Activated CD4-positive, alpha-beta memory T cell treated with anti-CD3 and anti-CD28 coated beads, Interleukin-2, amount 10 ng/mL, durations not matched to agents 7 days and 5 days (primary cell): ENCODE measurements around the gene TFEC. TPM values are rescaled to one million over a fixed set of nuclear protein-coding genes. Genes with fewer than 3 reads are reported as not detected.
"Not testable (repeated sequence)": the region's sequence is repeated elsewhere in the genome, so short reads cannot be mapped to it uniquely, and the experiment has no call there.

Experiments
- CTCF ChIA-PET: fragments of 350-600 bp; sonication (Branson Sonifier 250); formaldehyde crosslinking; loops from one replicate; lab custom pipeline; 2021; ENCODE audit warnings: antibody characterized with exemption, inconsistent platforms; lab: Charles Lee
- POLR2A ChIA-PET: fragments of 350-600 bp; sonication (Branson Sonifier 250); formaldehyde crosslinking; loops from one replicate; lab custom pipeline; 2021; ENCODE audit warnings: antibody characterized with exemption; lab: Charles Lee
- DNase-seq: peaks from one replicate; pipeline ENCODE4 v3.0.0-alpha.2; 2020
- H3K27ac Mint-ChIP-seq: one replicate; pipeline ENCODE4 v1.8.0; 2021; ENCODE audit warnings: mild to moderate bottlenecking, mixed read lengths
- H3K27me3 Mint-ChIP-seq: one replicate; pipeline ENCODE4 v1.8.0; 2021; ENCODE audit warnings: mixed read lengths
- H3K36me3 Mint-ChIP-seq: one replicate; pipeline ENCODE4 v1.8.0; 2021; ENCODE audit warnings: low read depth, mixed read lengths
- H3K4me1 Mint-ChIP-seq: one replicate; pipeline ENCODE4 v1.8.0; 2021; ENCODE audit warnings: mixed read lengths
- H3K4me3 Mint-ChIP-seq: one replicate; pipeline ENCODE4 v1.8.0; 2021; ENCODE audit warnings: mild to moderate bottlenecking, mixed read lengths
- H3K9me3 Mint-ChIP-seq: one replicate; pipeline ENCODE4 v1.8.0; 2021; ENCODE audit warnings: mixed read lengths
- total RNA-seq, 2 experiments: library from RNA; stranded (reverse); gene quantifications; one replicate each; pipeline ENCODE4 v1.2.3, GENCODE V29; 2021

The TFEC gene
- total RNA-seq, 2 experiments from 2014 or later, result 0.05 to 0.28 TPM

DNA sequence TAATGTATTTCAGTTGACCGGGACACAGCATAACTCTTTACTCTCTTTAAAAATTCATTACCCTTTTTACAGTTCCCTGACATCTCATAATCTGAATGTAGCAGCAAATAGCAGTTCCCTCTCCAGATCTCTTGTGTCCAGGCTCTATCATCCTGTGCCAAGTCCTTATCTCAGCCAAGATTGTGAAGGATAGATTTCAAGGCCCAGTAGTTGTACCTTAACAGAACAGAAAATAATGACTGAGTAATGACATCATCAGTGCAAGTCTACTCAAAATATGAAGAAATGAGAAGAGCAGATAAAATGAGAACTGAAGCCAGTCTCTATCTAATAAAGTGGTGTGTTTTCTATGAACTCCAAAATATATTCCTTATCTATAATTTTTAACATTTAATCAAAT is 92.6 kb downstream of the TFEC start:
- POLR2A ChIA-PET, result no interaction called here
- Mint-ChIP-seq H3K27me3 (no peaks in the 10 kb centered on the region), H3K9me3 (no peaks in the 10 kb centered on the region), H3K4me1 (no peaks in the 10 kb centered on the region), H3K4me3 (no peak overlapping the region), H3K36me3 (no peaks in the 10 kb centered on the region), H3K27ac (no peak overlapping the region)
- DNase-seq, result no peak
- CTCF ChIA-PET, result no interaction called here

DNA sequence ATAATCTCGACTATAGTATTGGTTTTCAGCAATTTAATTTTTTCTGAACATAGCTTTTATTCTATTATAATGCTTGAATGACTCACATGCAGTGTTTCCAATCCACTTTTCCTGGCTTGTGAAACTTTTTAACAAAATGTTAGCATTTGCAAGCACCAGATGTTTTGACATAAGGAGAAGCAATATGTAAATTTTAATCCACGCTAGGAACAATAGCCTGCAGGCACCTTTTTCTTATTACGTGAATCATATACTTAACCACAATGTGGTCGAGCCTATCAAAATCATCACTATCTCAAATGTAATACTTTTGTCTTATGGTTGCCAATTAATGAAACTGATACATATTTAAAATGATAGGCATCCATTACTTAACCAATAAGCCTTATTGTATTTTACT is 97.1 kb downstream of the TFEC start:
- H3K4me3 Mint-ChIP-seq, result no peak overlapping the region
- ChIA-PET POLR2A (no interaction called here), CTCF (no interaction called here)
- no peaks in the 10 kb centered on the region for H3K4me1 Mint-ChIP-seq
- H3K27me3 Mint-ChIP-seq, result no peaks in the 10 kb centered on the region
- DNase-seq, result no peak
- no peaks in the 10 kb centered on the region for H3K36me3 Mint-ChIP-seq
- H3K27ac Mint-ChIP-seq, result no peak overlapping the region
- H3K9me3 Mint-ChIP-seq, result no peaks in the 10 kb centered on the region

DNA sequence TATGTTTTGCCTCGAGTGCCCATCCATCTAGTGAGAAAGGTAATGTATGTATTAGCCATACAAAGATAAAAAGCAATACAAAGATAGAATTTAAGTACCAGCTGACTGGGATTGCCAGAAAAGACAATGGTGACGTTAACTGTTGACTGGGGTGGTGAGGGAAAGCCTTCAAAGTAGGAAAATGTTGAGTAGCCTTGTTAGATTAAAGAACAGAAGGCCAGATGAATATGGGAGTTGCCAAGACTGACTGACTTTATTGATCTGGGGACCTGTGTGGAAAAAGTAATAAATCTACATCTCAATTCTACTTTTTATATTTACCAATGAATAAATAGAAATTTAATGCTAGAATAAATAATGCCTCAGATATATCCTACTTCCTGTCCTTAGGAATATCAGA is 97.7 kb downstream of the TFEC start:
- CTCF ChIA-PET, result no interaction called here
- no peaks in the 10 kb centered on the region for H3K36me3 Mint-ChIP-seq
- H3K27me3 Mint-ChIP-seq, result no peaks in the 10 kb centered on the region
- no peak overlapping the region for H3K4me3 Mint-ChIP-seq
- H3K4me1 Mint-ChIP-seq, result no peaks in the 10 kb centered on the region
- no peak overlapping the region for H3K27ac Mint-ChIP-seq
- POLR2A ChIA-PET, result no interaction called here
- DNase-seq, result no peak
- H3K9me3 Mint-ChIP-seq, result no peaks in the 10 kb centered on the region

DNA sequence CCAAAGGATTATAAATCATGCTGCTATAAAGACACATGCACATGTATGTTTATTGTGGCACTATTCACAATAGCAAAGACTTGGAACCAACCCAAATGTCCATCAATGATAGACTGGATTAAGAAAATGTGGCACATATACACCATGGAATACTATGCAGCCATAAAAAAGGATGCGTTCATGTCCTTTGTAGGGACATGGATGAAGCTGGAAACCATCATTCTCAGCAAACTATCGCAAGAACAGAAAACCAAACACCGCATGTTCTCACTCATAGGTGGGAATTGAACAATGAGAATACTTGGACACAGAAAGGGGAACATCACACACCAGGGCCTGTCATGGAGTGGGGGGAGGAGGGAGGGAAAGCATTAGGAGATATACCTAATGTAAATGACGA is 100.4 kb downstream of the TFEC start:
- H3K4me1 Mint-ChIP-seq, H3K27me3 Mint-ChIP-seq, H3K9me3 Mint-ChIP-seq, CTCF ChIA-PET, POLR2A ChIA-PET, H3K36me3 Mint-ChIP-seq, H3K4me3 Mint-ChIP-seq, DNase-seq, H3K27ac Mint-ChIP-seq: not testable (repeated sequence)

DNA sequence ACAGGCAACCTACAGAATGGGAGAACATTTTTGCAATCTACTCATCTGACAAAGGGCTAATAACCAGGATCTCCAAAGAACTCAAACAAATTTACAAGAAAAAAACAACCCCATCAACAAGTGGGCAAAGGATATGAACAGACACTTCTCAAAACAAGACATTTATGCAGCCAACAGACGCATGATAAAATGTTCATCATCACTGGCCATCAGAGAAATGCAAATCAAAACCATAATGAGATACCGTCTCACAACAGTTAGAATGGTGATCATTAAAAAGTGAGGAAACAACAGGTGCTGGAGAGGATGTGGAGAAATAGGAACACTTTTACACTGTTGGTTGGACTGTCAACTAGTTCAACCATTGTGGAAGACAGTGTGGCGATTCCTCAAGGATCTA is 100.8 kb downstream of the TFEC start:
- POLR2A ChIA-PET, DNase-seq, CTCF ChIA-PET, H3K9me3 Mint-ChIP-seq, H3K4me3 Mint-ChIP-seq, H3K27ac Mint-ChIP-seq, H3K27me3 Mint-ChIP-seq, H3K36me3 Mint-ChIP-seq, H3K4me1 Mint-ChIP-seq: not testable (repeated sequence)

DNA sequence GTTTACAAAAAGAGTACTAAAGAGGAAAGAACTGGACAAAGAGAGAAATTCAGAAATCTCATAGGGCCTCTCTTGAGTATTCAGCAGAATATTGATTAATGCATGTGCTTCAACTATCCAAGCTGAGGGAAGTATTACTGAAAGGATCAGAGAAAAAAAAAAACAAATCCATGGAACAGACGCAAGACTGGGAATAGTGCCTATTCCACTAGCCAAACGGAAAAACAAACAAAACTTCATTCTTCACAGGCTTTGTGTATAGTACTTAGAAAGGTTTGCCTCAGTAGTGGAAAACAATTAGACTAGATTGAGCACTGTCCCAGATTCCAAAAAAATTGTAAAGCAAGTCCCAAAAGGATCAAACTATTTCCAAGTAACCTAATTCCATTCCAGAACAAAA is 106.2 kb downstream of the TFEC start:
- Mint-ChIP-seq H3K27me3 (no peaks in the 10 kb centered on the region), H3K9me3 (no peaks in the 10 kb centered on the region), H3K4me1 (no peaks in the 10 kb centered on the region), H3K36me3 (no peaks in the 10 kb centered on the region), H3K4me3 (no peak overlapping the region), H3K27ac (no peak overlapping the region)
- POLR2A ChIA-PET, result no interaction called here
- CTCF ChIA-PET, result no interaction called here
- no peak for DNase-seq

DNA sequence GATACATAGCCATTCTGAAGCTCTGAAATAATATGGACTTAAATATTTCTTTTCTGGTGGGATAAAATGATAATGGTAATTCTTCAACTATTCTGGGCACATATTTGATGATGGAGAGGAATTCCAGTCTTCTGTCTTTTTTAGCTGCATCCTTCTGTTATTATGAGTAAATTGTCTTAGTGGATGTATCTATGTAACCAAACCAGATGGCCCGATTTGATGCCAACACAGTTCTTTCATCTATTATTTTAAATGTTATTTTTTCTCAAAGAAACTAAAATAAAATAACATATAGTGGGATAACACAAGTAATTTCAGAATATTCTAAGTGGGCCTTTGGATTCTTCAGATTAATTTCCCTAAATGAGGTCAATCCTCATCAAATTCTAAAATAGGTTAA is 110.2 kb downstream of the TFEC start:
- DNase-seq, result no peak
- Mint-ChIP-seq H3K4me1 (no peaks in the 10 kb centered on the region), H3K36me3 (no peaks in the 10 kb centered on the region), H3K27ac (no peak overlapping the region), H3K27me3 (no peaks in the 10 kb centered on the region), H3K4me3 (no peak overlapping the region), H3K9me3 (no peaks in the 10 kb centered on the region)
- ChIA-PET POLR2A (no interaction called here), CTCF (no interaction called here)

DNA sequence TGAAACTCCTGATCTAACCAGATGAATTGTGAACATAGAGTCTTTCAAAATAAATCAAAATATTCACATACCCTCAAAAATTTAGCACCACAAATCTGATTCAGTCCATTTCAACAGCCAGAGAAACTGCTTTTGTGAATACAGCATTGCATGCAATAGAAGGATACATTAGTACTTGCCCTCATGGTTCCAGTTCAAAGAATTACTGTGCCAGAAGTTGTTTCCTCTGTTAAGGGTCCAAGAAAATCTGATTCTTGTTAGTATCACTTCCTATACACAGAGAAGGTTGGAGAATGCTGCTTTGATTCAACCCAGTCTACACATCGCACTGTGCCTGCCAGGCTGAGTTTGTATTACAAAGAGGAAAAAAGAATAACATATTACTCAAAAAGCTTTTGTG is 115.6 kb downstream of the TFEC start:
- POLR2A ChIA-PET, result no interaction called here
- no peak overlapping the region for H3K27ac Mint-ChIP-seq
- H3K27me3 Mint-ChIP-seq, result peaks cover 3% of the 10 kb centered on the region
- H3K4me1 Mint-ChIP-seq, result no peaks in the 10 kb centered on the region
- CTCF ChIA-PET, result no interaction called here
- H3K9me3 Mint-ChIP-seq, result no peaks in the 10 kb centered on the region
- no peaks in the 10 kb centered on the region for H3K36me3 Mint-ChIP-seq
- H3K4me3 Mint-ChIP-seq, result no peak overlapping the region
- DNase-seq, result no peak

DNA sequence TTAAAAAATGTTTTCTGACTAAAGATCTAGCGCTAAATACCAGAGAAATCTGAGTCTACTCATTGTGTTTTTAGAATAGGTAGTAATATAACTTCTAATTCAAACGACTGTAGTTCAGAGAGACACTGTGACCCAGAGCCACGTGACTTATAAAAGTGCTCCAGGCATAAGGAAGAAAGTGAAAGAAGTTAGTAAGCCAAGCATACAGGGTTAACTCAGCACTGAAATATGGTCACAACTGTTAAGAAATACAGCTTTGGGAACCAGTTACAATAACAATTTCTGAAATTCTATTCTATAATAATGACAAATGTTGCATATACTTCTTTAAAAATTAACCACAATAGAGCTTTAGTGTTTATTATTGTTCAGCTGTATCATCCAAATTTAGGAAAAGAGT is 119.1 kb downstream of the TFEC start:
- CTCF ChIA-PET, result no interaction called here
- Mint-ChIP-seq H3K36me3 (no peaks in the 10 kb centered on the region), H3K4me1 (no peaks in the 10 kb centered on the region), H3K9me3 (no peaks in the 10 kb centered on the region), H3K4me3 (no peak overlapping the region), H3K27ac (no peak overlapping the region), H3K27me3 (peaks cover 3% of the 10 kb centered on the region)
- POLR2A ChIA-PET, result no interaction called here
- DNase-seq, result no peak

DNA sequence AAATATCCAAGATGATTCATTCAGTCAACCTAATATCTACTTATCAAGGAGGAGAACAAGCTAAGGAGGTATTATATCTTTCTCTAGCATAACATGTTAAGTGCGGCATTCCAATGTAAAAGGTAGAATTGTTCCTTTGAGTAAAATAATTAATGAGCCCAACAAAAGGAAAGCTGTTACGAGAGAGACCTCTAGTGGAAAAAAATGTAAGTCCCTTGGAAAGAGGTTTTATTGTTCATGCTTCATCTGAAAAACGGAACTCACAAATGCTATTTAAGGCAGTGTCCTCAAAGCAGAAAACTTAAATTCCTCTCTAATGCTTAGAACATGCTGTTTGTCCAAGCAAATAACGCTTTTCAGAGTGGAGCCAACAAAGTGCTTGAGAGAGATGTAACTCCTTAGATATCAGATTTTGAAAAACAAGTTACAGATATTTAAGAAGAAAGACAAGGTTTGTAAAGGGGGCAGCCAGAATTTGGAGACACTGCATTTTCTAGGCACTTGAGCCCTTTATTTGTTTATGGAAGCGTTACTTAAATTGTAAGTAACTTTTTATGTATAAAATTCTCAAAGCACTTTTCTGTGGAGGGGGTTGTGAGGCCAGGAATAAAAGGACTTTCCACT is 119.9 kb downstream of the TFEC start:
- CTCF ChIA-PET, result no interaction called here
- H3K36me3 Mint-ChIP-seq, result no peaks in the 10 kb centered on the region
- no peaks in the 10 kb centered on the region for H3K9me3 Mint-ChIP-seq
- peaks cover 5% of the 10 kb centered on the region for H3K27me3 Mint-ChIP-seq
- no peaks in the 10 kb centered on the region for H3K4me1 Mint-ChIP-seq
- DNase-seq, result no peak
- POLR2A ChIA-PET, result no interaction called here
- H3K27ac Mint-ChIP-seq, result no peak overlapping the region
- no peak overlapping the region for H3K4me3 Mint-ChIP-seq

DNA sequence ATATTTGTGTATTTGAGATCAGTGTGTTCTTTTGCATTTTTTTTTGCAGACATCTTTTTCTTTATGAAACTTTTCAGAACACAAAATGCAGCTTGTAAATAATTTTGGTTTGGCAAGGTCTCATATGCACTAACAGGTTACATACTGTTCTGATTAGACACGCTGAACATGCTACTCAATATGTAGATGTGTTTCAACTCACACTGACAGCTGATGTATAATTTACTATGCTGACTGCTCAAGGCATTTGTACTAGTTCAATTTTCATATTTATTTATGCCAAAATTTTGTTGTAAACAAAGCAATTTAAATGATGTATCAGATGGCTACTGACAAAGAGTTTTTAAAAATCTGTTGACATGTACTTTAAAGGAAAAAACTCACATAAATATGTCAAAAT is 123.8 kb downstream of the TFEC start:
- H3K36me3 Mint-ChIP-seq, result no peaks in the 10 kb centered on the region
- H3K27ac Mint-ChIP-seq, result no peak overlapping the region
- no peaks in the 10 kb centered on the region for H3K4me1 Mint-ChIP-seq
- H3K9me3 Mint-ChIP-seq, result no peaks in the 10 kb centered on the region
- ChIA-PET POLR2A (no interaction called here), CTCF (no interaction called here)
- no peak overlapping the region for H3K4me3 Mint-ChIP-seq
- DNase-seq, result no peak
- peaks cover 5% of the 10 kb centered on the region for H3K27me3 Mint-ChIP-seq

DNA sequence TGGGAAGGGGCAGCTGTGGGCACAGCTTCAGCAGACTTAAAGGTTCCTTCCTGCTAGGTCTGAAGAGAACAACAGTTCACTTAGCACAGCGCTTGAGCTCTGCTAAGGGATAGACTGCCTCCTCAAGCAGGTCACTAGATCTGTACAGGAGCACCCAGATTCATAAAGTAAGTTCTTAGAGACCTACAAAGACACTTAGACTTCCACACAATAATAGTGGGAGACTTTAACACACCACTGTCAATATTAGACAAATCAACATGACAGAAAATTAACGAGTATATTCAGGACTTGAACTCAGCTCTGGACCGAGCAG is 140.9 kb downstream of the TFEC start:
- Mint-ChIP-seq H3K27me3 (no peaks in the 10 kb centered on the region), H3K4me3 (no peak overlapping the region), H3K9me3 (peaks cover 6% of the 10 kb centered on the region), H3K4me1 (no peaks in the 10 kb centered on the region), H3K27ac (no peak overlapping the region), H3K36me3 (no peaks in the 10 kb centered on the region)
- ChIA-PET CTCF (no interaction called here), POLR2A (no interaction called here)
- no peak for DNase-seq

DNA sequence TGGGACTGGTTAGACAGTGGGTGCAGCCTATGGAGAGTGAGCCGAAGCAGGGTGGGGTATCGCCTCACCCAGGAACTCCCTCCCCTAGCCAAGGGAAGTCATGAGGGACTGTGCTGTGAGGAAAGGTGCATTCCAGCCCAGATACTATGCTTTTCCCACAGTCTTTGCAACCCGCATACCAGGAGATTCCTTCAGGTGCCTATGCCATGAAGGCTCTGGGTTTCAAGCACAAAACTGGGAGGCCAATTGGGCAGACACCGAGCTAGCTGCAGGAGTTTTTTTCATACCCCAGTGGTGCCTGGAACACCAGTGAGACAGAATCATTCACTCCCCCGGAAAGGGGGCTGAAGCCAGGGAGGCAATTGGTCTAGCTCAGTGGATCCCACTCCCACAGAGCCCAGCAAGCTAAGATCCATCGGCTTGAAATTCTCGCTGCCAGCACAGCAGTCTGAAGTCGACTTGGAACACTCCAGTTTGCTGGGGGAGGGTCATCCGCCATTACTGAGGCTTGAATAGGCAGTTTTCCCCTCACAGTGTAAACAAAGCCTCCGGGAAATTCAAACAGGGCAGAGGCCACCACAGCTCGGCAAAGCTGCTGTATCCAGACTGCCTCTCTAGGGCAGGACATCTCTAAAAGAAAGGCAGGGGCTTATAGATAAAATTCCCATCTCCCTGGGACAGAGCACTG is 141.4 kb downstream of the TFEC start:
- H3K9me3 Mint-ChIP-seq, result peaks cover 6% of the 10 kb centered on the region
- H3K4me1 Mint-ChIP-seq, result no peaks in the 10 kb centered on the region
- CTCF ChIA-PET, result no interaction called here
- H3K27me3 Mint-ChIP-seq, result no peaks in the 10 kb centered on the region
- H3K27ac Mint-ChIP-seq, result no peak overlapping the region
- no peak overlapping the region for H3K4me3 Mint-ChIP-seq
- H3K36me3 Mint-ChIP-seq, result no peaks in the 10 kb centered on the region
- POLR2A ChIA-PET, result no interaction called here
- DNase-seq, result no peak

DNA sequence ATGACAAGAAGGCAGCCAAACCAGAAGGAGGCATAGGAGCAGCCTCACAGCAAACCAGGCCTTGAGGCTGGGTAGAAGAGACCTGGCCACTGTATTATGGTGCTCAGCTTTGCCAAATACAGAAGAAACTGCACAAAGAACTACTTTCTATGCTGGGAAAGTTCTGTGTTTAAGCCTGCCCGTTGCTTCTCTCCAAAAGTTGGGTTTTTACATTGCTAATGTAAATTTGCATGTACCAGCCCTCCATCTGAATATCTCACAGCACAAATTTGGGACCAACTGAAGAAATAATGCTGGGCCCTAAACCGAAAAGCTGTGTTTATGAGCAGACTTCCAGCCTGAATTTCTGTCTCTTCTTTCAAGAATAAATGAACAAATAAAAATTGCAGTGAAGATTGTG is 145.0 kb downstream of the TFEC start:
- POLR2A ChIA-PET, result no interaction called here
- peaks cover 6% of the 10 kb centered on the region for H3K9me3 Mint-ChIP-seq
- CTCF ChIA-PET, result no interaction called here
- DNase-seq, result no peak
- no peak overlapping the region for H3K27ac Mint-ChIP-seq
- no peak overlapping the region for H3K4me3 Mint-ChIP-seq
- no peaks in the 10 kb centered on the region for H3K27me3 Mint-ChIP-seq
- H3K4me1 Mint-ChIP-seq, result no peaks in the 10 kb centered on the region
- no peaks in the 10 kb centered on the region for H3K36me3 Mint-ChIP-seq
